ENCODE results near the gene PKP4.

DNA sequence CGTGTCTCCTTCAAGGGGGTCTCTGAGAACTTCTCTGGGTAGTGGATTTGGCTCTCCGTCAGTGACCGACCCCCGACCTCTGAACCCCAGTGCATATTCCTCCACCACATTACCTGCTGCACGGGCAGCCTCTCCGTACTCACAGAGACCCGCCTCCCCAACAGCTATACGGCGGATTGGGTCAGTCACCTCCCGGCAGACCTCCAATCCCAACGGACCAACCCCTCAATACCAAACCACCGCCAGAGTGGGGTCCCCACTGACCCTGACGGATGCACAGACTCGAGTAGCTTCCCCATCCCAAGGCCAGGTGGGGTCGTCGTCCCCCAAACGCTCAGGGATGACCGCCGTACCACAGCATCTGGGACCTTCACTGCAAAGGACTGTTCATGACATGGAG lies 168.2 kb downstream of the PKP4 start:
- TF ChIP-seq, protein P1, sequence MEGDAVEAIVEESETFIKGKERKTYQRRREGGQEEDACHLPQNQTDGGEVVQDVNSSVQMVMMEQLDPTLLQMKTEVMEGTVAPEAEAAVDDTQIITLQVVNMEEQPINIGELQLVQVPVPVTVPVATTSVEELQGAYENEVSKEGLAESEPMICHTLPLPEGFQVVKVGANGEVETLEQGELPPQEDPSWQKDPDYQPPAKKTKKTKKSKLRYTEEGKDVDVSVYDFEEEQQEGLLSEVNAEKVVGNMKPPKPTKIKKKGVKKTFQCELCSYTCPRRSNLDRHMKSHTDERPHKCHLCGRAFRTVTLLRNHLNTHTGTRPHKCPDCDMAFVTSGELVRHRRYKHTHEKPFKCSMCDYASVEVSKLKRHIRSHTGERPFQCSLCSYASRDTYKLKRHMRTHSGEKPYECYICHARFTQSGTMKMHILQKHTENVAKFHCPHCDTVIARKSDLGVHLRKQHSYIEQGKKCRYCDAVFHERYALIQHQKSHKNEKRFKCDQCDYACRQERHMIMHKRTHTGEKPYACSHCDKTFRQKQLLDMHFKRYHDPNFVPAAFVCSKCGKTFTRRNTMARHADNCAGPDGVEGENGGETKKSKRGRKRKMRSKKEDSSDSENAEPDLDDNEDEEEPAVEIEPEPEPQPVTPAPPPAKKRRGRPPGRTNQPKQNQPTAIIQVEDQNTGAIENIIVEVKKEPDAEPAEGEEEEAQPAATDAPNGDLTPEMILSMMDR (IDR thresholded peaks at IDR 0.05; ENCODE audit: insufficient read depth, low read length, poor library complexity, severe bottlenecking): no peak
- no peak for TF ChIP-seq EZH2phosphoT487 (conservative IDR thresholded peaks at IDR 0.05; ENCODE audit: low read length)
